HepG2 (cell line): ENCODE data around the gene SH2D7. TPM values are rescaled to one million over a fixed set of nuclear protein-coding genes. Genes with fewer than 3 reads are reported as not detected.
A peak's percentile ranks its signal among the peaks of the same experiment; 100 is the strongest.

Source experiments
- EED ChIP-seq: sonication (generic); formaldehyde crosslinking; IDR thresholded peaks from 2 replicates; pipeline ENCODE4 v1.5.0; 2020; ENCODE audit warnings: mild to moderate bottlenecking, missing genetic modification reagents
- EHMT2 ChIP-seq: fragments of 200-600 bp; sonication (generic); IDR thresholded peaks from 2 replicates; pipeline ENCODE4 v1.7.0; 2017; ENCODE audit warnings: antibody characterized with exemption, low read depth, low read length, borderline replicate concordance
- FOXA1 ChIP-seq, 2 experiments: fragments of 450-650 bp in 1 of 2; sonication (generic) in 1 of 2; formaldehyde crosslinking in 1 of 2; IDR thresholded peaks; 2 replicates each; pipeline versions ENCODE4 v1.4.0 to v1.6.1; 2016 to 2020; ENCODE audit warnings: missing genetic modification reagents in 1 of 2
- PCBP1 ChIP-seq: fragments of 200-400 bp; formaldehyde crosslinking; IDR thresholded peaks from 2 replicates; pipeline ENCODE4 v1.6.1; 2017; ENCODE audit warnings: mild to moderate bottlenecking, low read depth, low read length, borderline replicate concordance
- SNAI1 ChIP-seq: sonication (generic); formaldehyde crosslinking; IDR thresholded peaks from 2 replicates; pipeline ENCODE4 v1.5.0; 2020; ENCODE audit warnings: mild to moderate bottlenecking, missing genetic modification reagents, borderline replicate concordance
- TCF7 ChIP-seq: sonication (generic); IDR thresholded peaks from 2 replicates; pipeline ENCODE4 v1.6.1; 2016; ENCODE audit warnings: antibody characterized with exemption, low read depth
- ZBTB3 ChIP-seq: sonication (generic); formaldehyde crosslinking; IDR thresholded peaks from 2 replicates; pipeline ENCODE4 v1.4.0; 2020; ENCODE audit warnings: low read depth, mild to moderate bottlenecking, moderate library complexity, missing genetic modification reagents, borderline replicate concordance
- ZBTB7A ChIP-seq: sonication (generic); formaldehyde crosslinking; IDR thresholded peaks from 2 replicates; pipeline ENCODE4 v1.8.0; 2022; ENCODE audit warnings: mild to moderate bottlenecking, missing genetic modification reagents
- ZNF12 ChIP-seq: sonication (generic); formaldehyde crosslinking; IDR thresholded peaks from 2 replicates; pipeline ENCODE4 v1.5.0; 2020; ENCODE audit warnings: missing genetic modification reagents
- ZNF232 ChIP-seq: sonication (generic); formaldehyde crosslinking; IDR thresholded peaks from 2 replicates; pipeline ENCODE4 v1.4.0; 2020; ENCODE audit warnings: missing genetic modification reagents, borderline replicate concordance
- ZNF337 ChIP-seq: sonication (generic); formaldehyde crosslinking; IDR thresholded peaks from 2 replicates; pipeline ENCODE4 v1.5.1; 2020; ENCODE audit warnings: missing genetic modification reagents, low read depth, mild to moderate bottlenecking, borderline replicate concordance
- ZNF556 ChIP-seq: sonication (generic); formaldehyde crosslinking; IDR thresholded peaks from 2 replicates; pipeline ENCODE4 v1.4.0; 2020; ENCODE audit warnings: mild to moderate bottlenecking, missing genetic modification reagents, borderline replicate concordance
- polyA plus RNA-seq, 8 experiments: library from polyadenylated mRNA; depleted of rRNA in 3 of 8; stranded (reverse) in 7 of 8; unstranded in 1 of 8; fragments of >200 nt; fragmentation: Illumina TruSeq in 4 of 8; extraction: Trizol in 4 of 8; gene quantifications; 2 replicates each; pipeline versions ENCODE4 v1.2.1 to v1.2.3, GENCODE V29; 2011 to 2016; ENCODE audit warnings: low read depth in 4 of 8, missing spikeins in 1 of 8, mixed read lengths in 1 of 8; ENCODE audit not compliant: insufficient read depth in 1 of 8
- total RNA-seq, 5 experiments: library from RNA; depleted of rRNA; stranded (reverse); fragments of >200 nt; fragmentation: Illumina TruSeq; extraction: Trizol; gene quantifications; 2 replicates each; pipeline ENCODE4 v1.2.3, GENCODE V29; 2016; ENCODE audit warnings: low read depth in 1 of 5
- TF ChIP-seq, protein P1 (sequence below): sonication (generic); formaldehyde crosslinking; IDR thresholded peaks from 2 replicates; pipeline ENCODE4 v1.4.0; 2020; ENCODE audit warnings: mild to moderate bottlenecking, missing genetic modification reagents
- TF ChIP-seq, protein P2 (sequence below): sonication (generic); formaldehyde crosslinking; conservative IDR thresholded peaks from 2 replicates; pipeline ENCODE4 v1.8.0; 2022; ENCODE audit warnings: mild to moderate bottlenecking, moderate library complexity, missing genetic modification reagents
- TF ChIP-seq, protein P3 (sequence below): sonication (generic); formaldehyde crosslinking; IDR thresholded peaks from 2 replicates; pipeline ENCODE4 v1.4.0; 2020; ENCODE audit warnings: low read depth, missing genetic modification reagents
- TF ChIP-seq, protein P4 (sequence below): sonication (generic); formaldehyde crosslinking; IDR thresholded peaks from 2 replicates; pipeline ENCODE4 v1.4.0; 2020; ENCODE audit warnings: missing genetic modification reagents; ENCODE audit errors: not compliant biosample characterization
- TF ChIP-seq, protein P5 (sequence below): sonication (generic); formaldehyde crosslinking; conservative IDR thresholded peaks from 2 replicates; pipeline ENCODE4 v1.5.0; 2020; ENCODE audit warnings: missing genetic modification reagents

The SH2D7 gene
- total and polyA plus RNA-seq, 2 of the 13 experiments (the other 11 are each of a cell fraction or from before 2014, with no cell fraction given) = not detected

DNA sequence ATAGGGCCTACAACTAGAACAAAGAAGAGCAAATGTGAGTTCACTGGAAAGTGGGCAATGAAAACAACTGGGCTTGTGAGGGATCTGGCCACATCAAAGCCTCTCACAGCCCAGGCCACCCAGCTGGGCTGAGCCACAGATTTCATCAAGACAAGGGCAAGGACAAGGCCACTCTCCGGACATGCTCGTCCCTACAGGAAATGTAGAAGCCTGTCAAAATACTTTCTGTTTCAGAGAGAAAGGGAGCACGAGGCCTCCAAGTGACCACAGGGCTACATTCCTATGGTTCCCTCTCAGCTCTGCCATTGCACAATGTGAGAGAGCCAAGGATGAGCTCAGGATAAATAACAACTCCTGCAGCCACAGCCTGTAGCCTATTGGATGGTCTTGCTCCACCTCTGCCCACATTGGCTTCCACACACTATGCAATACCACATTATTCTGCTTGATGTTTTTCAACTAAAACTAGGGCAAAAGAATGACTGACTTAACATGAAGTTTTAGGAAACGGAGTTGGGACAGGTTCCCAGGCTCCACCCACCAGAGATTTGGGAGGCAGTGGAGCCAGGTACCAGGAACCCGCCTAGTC, 27.0 kb upstream of the SH2D7 start (continued):
- TF ChIP-seq, protein P1, sequence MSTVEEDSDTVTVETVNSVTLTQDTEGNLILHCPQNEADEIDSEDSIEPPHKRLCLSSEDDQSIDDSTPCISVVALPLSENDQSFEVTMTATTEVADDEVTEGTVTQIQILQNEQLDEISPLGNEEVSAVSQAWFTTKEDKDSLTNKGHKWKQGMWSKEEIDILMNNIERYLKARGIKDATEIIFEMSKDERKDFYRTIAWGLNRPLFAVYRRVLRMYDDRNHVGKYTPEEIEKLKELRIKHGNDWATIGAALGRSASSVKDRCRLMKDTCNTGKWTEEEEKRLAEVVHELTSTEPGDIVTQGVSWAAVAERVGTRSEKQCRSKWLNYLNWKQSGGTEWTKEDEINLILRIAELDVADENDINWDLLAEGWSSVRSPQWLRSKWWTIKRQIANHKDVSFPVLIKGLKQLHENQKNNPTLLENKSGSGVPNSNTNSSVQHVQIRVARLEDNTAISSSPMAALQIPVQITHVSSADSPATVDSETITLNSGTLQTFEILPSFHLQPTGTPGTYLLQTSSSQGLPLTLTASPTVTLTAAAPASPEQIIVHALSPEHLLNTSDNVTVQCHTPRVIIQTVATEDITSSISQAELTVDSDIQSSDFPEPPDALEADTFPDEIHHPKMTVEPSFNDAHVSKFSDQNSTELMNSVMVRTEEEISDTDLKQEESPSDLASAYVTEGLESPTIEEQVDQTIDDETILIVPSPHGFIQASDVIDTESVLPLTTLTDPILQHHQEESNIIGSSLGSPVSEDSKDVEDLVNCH (CRISPR knock-in tag) = 0 out of 2 replicates have a peak, but pooled peaks have one; percentile 55
- peak; percentile 88 for TF ChIP-seq ZNF556 (CRISPR knock-in tag)
- peak; percentile 42; the same call in 1 of the 2 replicates for TF ChIP-seq ZBTB7A (CRISPR knock-in tag)
- TF ChIP-seq EED (CRISPR knock-in tag) = no peak; the same call in 1 of the 2 replicates
- peak; percentile 87 for TF ChIP-seq ZNF12 (CRISPR knock-in tag)
- TF ChIP-seq SNAI1 = no peak
- TF ChIP-seq EHMT2 = peak; percentile 71; the same call in 1 of the 2 replicates
- TF ChIP-seq, protein P2, sequence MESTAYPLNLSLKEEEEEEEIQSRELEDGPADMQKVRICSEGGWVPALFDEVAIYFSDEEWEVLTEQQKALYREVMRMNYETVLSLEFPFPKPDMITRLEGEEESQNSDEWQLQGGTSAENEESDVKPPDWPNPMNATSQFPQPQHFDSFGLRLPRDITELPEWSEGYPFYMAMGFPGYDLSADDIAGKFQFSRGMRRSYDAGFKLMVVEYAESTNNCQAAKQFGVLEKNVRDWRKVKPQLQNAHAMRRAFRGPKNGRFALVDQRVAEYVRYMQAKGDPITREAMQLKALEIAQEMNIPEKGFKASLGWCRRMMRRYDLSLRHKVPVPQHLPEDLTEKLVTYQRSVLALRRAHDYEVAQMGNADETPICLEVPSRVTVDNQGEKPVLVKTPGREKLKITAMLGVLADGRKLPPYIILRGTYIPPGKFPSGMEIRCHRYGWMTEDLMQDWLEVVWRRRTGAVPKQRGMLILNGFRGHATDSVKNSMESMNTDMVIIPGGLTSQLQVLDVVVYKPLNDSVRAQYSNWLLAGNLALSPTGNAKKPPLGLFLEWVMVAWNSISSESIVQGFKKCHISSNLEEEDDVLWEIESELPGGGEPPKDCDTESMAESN (CRISPR knock-in tag) = peak; percentile 85
- TF ChIP-seq, protein P3, sequence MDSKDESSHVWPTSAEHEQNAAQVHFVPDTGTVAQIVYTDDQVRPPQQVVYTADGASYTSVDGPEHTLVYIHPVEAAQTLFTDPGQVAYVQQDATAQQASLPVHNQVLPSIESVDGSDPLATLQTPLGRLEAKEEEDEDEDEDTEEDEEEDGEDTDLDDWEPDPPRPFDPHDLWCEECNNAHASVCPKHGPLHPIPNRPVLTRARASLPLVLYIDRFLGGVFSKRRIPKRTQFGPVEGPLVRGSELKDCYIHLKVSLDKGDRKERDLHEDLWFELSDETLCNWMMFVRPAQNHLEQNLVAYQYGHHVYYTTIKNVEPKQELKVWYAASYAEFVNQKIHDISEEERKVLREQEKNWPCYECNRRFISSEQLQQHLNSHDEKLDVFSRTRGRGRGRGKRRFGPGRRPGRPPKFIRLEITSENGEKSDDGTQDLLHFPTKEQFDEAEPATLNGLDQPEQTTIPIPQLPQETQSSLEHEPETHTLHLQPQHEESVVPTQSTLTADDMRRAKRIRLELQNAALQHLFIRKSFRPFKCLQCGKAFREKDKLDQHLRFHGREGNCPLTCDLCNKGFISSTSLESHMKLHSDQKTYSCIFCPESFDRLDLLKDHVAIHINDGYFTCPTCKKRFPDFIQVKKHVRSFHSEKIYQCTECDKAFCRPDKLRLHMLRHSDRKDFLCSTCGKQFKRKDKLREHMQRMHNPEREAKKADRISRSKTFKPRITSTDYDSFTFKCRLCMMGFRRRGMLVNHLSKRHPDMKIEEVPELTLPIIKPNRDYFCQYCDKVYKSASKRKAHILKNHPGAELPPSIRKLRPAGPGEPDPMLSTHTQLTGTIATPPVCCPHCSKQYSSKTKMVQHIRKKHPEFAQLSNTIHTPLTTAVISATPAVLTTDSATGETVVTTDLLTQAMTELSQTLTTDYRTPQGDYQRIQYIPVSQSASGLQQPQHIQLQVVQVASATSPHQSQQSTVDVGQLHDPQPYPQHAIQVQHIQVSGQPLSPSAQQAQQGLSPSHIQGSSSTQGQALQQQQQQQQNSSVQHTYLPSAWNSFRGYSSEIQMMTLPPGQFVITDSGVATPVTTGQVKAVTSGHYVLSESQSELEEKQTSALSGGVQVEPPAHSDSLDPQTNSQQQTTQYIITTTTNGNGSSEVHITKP (CRISPR knock-in tag) = peak; percentile 78
- TF ChIP-seq FOXA1 (IDR thresholded peaks at IDR 0.05) = no peak
- TF ChIP-seq FOXA1 (CRISPR knock-in tag; IDR thresholded peaks at IDR 0.05) = peak; percentile 77
- TF ChIP-seq, protein P4, sequence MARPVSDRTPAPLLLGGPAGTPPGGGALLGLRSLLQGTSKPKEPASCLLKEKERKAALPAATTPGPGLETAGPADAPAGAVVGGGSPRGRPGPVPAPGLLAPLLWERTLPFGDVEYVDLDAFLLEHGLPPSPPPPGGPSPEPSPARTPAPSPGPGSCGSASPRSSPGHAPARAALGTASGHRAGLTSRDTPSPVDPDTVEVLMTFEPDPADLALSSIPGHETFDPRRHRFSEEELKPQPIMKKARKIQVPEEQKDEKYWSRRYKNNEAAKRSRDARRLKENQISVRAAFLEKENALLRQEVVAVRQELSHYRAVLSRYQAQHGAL = no peak
- TF ChIP-seq ZNF232 (CRISPR knock-in tag) = no peak
- TF ChIP-seq ZNF337 (CRISPR knock-in tag) = peak; percentile 79; the same call in 1 of the 2 replicates
- TF ChIP-seq, protein P5, sequence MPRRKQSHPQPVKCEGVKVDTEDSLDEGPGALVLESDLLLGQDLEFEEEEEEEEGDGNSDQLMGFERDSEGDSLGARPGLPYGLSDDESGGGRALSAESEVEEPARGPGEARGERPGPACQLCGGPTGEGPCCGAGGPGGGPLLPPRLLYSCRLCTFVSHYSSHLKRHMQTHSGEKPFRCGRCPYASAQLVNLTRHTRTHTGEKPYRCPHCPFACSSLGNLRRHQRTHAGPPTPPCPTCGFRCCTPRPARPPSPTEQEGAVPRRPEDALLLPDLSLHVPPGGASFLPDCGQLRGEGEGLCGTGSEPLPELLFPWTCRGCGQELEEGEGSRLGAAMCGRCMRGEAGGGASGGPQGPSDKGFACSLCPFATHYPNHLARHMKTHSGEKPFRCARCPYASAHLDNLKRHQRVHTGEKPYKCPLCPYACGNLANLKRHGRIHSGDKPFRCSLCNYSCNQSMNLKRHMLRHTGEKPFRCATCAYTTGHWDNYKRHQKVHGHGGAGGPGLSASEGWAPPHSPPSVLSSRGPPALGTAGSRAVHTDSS (CRISPR knock-in tag) = 0 out of 2 replicates have a peak, but pooled peaks have one; percentile 62
- peak; percentile 97 for TF ChIP-seq TCF7
- peak; percentile 26; the same call in 1 of the 2 replicates for TF ChIP-seq ZBTB3 (CRISPR knock-in tag)
- TF ChIP-seq PCBP1 = no peak
